ENCODE measurements around the gene SHROOM2. TPM values are rescaled to one million over a fixed set of nuclear protein-coding genes. Genes with fewer than 3 reads are reported as not detected.

SHROOM2 gene
- total RNA-seq, 1 experiment from 2014 or later: 5.3 TPM

DNA sequence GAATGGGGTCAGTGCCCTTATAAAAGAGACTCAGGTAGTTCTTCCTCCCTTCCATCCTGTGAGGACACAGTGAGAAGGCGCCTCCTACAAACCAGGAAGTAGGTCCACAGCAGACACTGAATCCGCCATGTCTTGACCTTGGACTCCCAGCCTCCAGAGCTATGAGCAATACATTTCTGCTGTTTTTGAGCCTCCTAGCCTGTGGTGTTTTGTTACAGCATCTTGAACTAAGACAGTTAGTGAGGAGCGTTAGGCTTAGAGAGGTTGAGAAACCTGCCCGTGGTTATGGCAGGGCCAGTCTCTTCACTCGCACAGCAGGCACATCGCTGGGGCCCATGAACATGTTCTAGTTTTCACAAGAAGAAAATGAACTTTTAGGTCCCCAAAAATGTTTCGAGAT, 19.7 kb downstream of the SHROOM2 start:
- no peaks in the 10 kb centered on the region for H3K79me2 ChIP-seq (ENCODE audit: insufficient read depth, low read length)
- no peak overlapping the region for H3K4me2 ChIP-seq (ENCODE audit: low read length)
- H3K4me3 ChIP-seq (replicated peaks in 1 of 2; ENCODE audit: low read depth in 1 of 2, low read length in 2 of 2): no peak overlapping the region
- POLR2A ChIA-PET: no interaction called here
- CTCF ChIA-PET: no interaction called here
- RAD21 ChIA-PET (ENCODE audit: low non-redundant PET in 1 of 2, low total read pairs in 2 of 2, uncharacterized antibody in 2 of 2, unreplicated experiment in 2 of 2): no interaction called here
- peaks cover 2 to 6% of the 10 kb centered on the region in 2 experiments; a peak in 1 of 4 replicates for H3K4me1 ChIP-seq (ENCODE audit: control insufficient read depth in 1 of 2, insufficient read depth in 2 of 2, low read length in 2 of 2)
- H2AFZ ChIP-seq (ENCODE audit: low read depth, low read length, poor library complexity, severe bottlenecking): no peak overlapping the region
- BruUV-seq (replicated peaks): no TSS peak
- no peak overlapping the region for H3K27ac ChIP-seq (ENCODE audit: low read depth, low read length)
- H4K20me1 ChIP-seq (ENCODE audit: insufficient read depth): no peaks in the 10 kb centered on the region
- no peaks in the 10 kb centered on the region for H3K36me3 ChIP-seq (ENCODE audit: control insufficient read depth in 1 of 2, insufficient read depth in 2 of 2, low read length in 2 of 2)
- no peaks in the 10 kb centered on the region for H3K9me3 ChIP-seq (ENCODE audit: control insufficient read depth in 1 of 2, insufficient read depth in 1 of 2, low read depth in 1 of 2, low read length in 2 of 2)
- no peak for TF ChIP-seq SIN3A (IDR thresholded peaks at IDR 0.05; ENCODE audit: low read depth)
- TF ChIP-seq, protein P1, sequence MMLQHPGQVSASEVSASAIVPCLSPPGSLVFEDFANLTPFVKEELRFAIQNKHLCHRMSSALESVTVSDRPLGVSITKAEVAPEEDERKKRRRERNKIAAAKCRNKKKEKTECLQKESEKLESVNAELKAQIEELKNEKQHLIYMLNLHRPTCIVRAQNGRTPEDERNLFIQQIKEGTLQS (IDR thresholded peaks at IDR 0.05): no peak
- TF ChIP-seq FOSL1 (IDR thresholded peaks at IDR 0.05; ENCODE audit: low read depth): no peak
- TF ChIP-seq TCF7L2 (IDR thresholded peaks at IDR 0.05; ENCODE audit: borderline replicate concordance, extremely low read depth, insufficient read depth, insufficient read length): no peak
- TF ChIP-seq ELF1 (IDR thresholded peaks at IDR 0.05; ENCODE audit: borderline replicate concordance, low read depth): no peak
- TF ChIP-seq ZNF274 (IDR thresholded peaks at IDR 0.05; ENCODE audit: low read depth, low read length): no peak
- intact Hi-C loops (cut with micrococcal nuclease): no loop called here
- ATAC-seq (no peak), DNase-seq (ENCODE audit: low read depth, low spot score) (no peak)
- no peaks in the 10 kb centered on the region for H3K9me2 ChIP-seq (ENCODE audit: insufficient read depth)
- H3K9ac ChIP-seq (ENCODE audit: low read length): no peak overlapping the region
- H3K27me3 ChIP-seq (ENCODE audit: insufficient read depth, low read length): no peaks in the 10 kb centered on the region

DNA sequence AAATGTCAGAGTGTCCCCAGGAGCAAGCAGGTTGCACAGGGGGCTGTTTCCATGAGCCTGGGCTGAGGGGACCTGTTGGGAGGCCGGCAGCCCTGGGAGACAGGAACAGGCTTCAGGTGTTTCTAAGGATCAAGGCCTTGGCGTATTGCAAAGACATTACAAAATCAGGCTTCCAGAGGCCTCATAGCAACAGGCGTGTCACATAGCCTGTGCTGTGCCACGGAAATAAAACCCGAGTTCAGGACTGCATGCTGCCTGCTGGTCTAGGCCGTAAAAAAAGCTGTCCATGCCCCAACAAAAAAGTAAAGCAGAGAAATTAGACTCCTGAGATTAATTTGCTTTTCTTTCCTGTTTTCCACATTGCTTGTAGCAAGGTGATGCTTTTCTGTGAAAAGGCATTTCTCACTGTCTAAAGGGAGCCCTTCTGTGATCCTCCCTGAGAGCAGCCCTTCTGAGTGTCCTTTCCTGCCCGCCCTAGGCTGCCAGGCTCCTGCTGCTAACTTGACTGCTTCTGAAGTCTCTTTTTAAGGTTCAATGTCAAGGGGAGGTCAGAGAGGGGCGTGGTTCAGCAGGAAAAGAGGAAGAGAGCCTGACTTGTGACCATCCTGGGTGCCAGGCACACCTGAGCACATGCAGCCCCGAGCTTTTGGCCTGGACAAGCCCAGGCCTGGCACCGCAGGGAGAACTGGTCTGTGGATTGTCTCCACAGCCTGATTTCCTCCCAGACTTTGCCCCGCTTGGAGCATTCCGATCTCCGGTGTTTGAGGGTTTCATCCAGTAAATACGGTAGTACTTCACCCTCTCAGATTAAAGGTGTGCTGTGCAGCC, 21.3 kb downstream of the SHROOM2 start:
- H3K9me2 ChIP-seq (ENCODE audit: insufficient read depth): no peaks in the 10 kb centered on the region
- H2AFZ ChIP-seq (ENCODE audit: low read depth, low read length, poor library complexity, severe bottlenecking): no peak overlapping the region
- DNase-seq (ENCODE audit: low read depth, low spot score): no peak
- RAD21 ChIA-PET (ENCODE audit: low non-redundant PET in 1 of 2, low total read pairs in 2 of 2, uncharacterized antibody in 2 of 2, unreplicated experiment in 2 of 2): no interaction called here
- POLR2A ChIA-PET: no interaction called here
- H3K79me2 ChIP-seq (ENCODE audit: insufficient read depth, low read length): no peaks in the 10 kb centered on the region
- no peaks in the 10 kb centered on the region for H4K20me1 ChIP-seq (ENCODE audit: insufficient read depth)
- H3K27me3 ChIP-seq (ENCODE audit: insufficient read depth, low read length): no peaks in the 10 kb centered on the region
- BruUV-seq (replicated peaks): no TSS peak
- CTCF ChIA-PET: no interaction called here
- no peak overlapping the region for H3K9ac ChIP-seq (ENCODE audit: low read length)
- intact Hi-C loops (cut with micrococcal nuclease): no loop called here
- H3K4me3 ChIP-seq (replicated peaks in 1 of 2; ENCODE audit: low read depth in 1 of 2, low read length in 2 of 2): no peak overlapping the region
- H3K4me2 ChIP-seq (ENCODE audit: low read length): no peak overlapping the region
- no peak overlapping the region for H3K27ac ChIP-seq (ENCODE audit: low read depth, low read length)
- ATAC-seq: no peak
- H3K4me1 ChIP-seq (ENCODE audit: control insufficient read depth in 1 of 2, insufficient read depth in 2 of 2, low read length in 2 of 2): peaks cover 2 to 6% of the 10 kb centered on the region in 2 experiments; a peak in 1 of 4 replicates
- H3K36me3 ChIP-seq (ENCODE audit: control insufficient read depth in 1 of 2, insufficient read depth in 2 of 2, low read length in 2 of 2): no peaks in the 10 kb centered on the region
- no peaks in the 10 kb centered on the region for H3K9me3 ChIP-seq (ENCODE audit: control insufficient read depth in 1 of 2, insufficient read depth in 1 of 2, low read depth in 1 of 2, low read length in 2 of 2)
- TF ChIP-seq, protein P2, sequence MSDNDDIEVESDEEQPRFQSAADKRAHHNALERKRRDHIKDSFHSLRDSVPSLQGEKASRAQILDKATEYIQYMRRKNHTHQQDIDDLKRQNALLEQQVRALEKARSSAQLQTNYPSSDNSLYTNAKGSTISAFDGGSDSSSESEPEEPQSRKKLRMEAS (IDR thresholded peaks at IDR 0.05): no peak
- TF ChIP-seq, protein P3, sequence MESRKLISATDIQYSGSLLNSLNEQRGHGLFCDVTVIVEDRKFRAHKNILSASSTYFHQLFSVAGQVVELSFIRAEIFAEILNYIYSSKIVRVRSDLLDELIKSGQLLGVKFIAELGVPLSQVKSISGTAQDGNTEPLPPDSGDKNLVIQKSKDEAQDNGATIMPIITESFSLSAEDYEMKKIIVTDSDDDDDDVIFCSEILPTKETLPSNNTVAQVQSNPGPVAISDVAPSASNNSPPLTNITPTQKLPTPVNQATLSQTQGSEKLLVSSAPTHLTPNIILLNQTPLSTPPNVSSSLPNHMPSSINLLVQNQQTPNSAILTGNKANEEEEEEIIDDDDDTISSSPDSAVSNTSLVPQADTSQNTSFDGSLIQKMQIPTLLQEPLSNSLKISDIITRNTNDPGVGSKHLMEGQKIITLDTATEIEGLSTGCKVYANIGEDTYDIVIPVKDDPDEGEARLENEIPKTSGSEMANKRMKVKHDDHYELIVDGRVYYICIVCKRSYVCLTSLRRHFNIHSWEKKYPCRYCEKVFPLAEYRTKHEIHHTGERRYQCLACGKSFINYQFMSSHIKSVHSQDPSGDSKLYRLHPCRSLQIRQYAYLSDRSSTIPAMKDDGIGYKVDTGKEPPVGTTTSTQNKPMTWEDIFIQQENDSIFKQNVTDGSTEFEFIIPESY (IDR thresholded peaks at IDR 0.05; ENCODE audit: extremely low read depth, insufficient replicate concordance, low read length): no peak
- TF ChIP-seq TCF7L2 (IDR thresholded peaks at IDR 0.05; ENCODE audit: borderline replicate concordance, extremely low read depth, insufficient read depth, insufficient read length) (no peak), YY1 (IDR thresholded peaks at IDR 0.05; ENCODE audit: extremely low read depth, insufficient replicate concordance, low read depth, low read length) (no peak), ZNF274 (IDR thresholded peaks at IDR 0.05; ENCODE audit: low read depth, low read length) (no peak), RAD21 (IDR thresholded peaks at IDR 0.05; ENCODE audit: low read depth) (no peak), EGR1 (IDR thresholded peaks at IDR 0.05; ENCODE audit: low read depth) (no peak), CBX3 (IDR thresholded peaks at IDR 0.05; ENCODE audit: low read depth) (no peak), SRF (IDR thresholded peaks at IDR 0.05; ENCODE audit: low read depth) (no peak), EZH2phosphoT487 (IDR thresholded peaks at IDR 0.05; ENCODE audit: borderline replicate concordance) (no peak)
- TF ChIP-seq, protein P4, sequence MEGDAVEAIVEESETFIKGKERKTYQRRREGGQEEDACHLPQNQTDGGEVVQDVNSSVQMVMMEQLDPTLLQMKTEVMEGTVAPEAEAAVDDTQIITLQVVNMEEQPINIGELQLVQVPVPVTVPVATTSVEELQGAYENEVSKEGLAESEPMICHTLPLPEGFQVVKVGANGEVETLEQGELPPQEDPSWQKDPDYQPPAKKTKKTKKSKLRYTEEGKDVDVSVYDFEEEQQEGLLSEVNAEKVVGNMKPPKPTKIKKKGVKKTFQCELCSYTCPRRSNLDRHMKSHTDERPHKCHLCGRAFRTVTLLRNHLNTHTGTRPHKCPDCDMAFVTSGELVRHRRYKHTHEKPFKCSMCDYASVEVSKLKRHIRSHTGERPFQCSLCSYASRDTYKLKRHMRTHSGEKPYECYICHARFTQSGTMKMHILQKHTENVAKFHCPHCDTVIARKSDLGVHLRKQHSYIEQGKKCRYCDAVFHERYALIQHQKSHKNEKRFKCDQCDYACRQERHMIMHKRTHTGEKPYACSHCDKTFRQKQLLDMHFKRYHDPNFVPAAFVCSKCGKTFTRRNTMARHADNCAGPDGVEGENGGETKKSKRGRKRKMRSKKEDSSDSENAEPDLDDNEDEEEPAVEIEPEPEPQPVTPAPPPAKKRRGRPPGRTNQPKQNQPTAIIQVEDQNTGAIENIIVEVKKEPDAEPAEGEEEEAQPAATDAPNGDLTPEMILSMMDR (IDR thresholded peaks at IDR 0.05 in 2 of 3, conservative IDR thresholded peaks at IDR 0.05 in 1 of 3; ENCODE audit: borderline replicate concordance in 1 of 3, insufficient read depth in 1 of 3, low read depth in 2 of 3, low read length in 2 of 3): no peak

Data from HCT116 (cell line).